Measurements from ENCODE around the gene CARM1.
"Not testable (repeated sequence)": the region's sequence is repeated elsewhere in the genome, so short reads cannot be mapped to it uniquely, and the experiment has no call there.

The CARM1 gene

DNA sequence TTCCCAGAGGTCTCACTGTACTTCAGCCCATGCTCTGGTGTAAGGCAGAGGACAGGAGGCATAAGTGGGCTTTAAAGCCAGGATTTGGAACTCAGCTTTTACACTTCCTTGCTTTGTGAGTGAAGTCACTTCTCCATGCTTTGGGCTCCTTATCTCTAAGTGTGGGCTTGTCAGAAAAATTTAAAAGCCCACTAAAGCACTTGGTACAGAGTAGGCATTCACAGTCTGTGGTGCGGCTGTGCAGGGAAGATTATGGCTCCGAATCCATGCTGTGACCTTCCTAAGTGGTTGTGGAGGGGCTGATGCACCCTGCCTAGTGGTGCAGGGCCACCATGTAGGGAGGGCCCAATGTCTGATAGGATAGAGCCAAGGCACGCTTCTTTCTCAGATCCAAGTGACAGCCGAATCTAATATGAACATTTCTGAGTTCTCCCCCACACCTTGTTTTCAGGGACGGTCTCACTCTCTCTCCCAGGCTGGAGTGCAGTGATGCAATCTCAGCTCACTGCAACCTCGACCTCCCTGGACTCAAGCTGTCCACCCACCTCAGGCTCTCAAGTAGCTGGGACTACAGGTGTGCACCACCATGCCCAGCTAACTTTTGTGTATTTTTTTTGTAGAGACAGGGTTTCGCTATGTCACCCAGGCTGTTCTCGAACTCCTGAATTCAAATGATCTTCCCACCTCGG lies 64.2 kb downstream of the CARM1 start:
- no peak for DNase-seq

DNA sequence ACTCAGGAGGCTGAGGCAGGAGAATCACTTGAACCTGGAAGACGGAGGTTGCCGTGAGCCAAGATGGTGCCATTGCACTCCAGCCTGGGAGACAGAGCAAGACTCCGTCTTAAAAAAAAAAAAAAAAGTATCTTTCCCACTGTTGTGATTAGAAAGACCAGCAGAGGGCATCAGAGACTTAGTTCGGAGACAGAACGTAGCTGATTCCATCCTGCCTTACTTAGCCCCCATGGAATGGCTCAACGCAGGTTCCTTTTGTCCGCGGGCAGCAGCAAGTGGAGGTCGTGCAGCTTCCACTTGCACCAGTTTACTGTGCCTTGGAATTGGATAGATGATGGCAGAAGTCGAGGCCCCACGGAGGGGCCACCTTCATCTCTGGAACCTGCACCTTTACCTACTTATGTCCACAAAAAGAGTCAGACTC lies 65.3 kb downstream of the CARM1 start:
- DNase-seq, result peak; percentile 43

DNA sequence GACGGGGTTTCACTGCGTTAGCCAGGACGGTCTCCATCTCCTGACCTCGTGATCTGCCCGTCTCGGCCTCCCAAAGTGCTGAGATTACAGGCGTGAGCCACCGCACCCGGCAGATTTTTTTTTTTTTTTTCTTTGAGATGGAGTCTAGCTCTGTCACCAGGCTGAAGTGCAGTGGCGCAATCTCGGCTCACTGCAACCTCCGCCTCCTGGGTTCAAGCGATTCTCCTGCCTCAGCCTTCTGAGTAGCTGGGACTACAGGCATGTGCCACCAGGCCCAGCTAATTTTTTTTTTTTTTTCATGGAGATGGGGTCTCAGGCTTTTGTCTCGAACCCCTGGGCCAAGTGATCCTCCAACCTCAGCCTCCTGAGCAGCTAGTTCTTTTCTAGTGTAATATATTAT lies 70.3 kb downstream of the CARM1 start:
- DNase-seq, result not testable (repeated sequence)

DNA sequence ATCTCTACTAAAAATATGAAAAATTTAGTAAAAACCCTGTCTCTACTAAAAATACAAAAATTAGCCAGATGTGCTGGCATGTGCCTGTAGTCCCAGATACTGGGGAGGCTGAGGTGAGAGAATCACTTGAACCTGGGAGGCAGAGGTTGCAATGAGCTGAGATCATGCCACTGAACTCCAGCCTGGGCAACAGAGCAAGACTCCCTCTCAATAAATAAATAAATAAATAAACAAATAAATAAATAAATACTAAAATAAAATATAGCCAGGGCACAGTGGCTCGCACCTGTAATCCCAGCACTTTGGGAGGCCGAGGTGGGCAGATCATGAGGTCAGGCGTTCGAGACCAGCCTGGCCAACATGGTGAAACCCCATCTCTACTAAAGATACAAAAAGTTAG lies 72.1 kb downstream of the CARM1 start:
- DNase-seq, result not testable (repeated sequence)

DNA sequence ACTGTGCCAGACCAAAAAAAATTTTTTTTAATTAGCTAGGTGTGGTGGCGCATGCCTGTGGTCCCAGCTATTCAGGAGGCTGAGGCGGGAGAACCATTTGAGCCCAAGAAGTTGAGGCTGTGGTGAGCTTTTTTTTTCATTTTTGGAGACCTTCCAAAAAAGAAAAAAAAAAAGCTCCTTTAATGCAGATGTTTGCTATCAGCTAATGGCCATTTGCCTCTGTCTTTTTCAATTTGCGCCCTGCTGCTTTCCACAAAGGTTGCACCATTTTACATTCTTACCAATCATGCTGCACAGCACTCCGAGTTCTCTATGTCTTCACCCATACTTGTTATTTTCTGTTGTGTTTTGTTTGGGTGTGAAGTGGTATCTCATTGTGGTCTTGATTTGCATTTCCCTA lies 73.9 kb downstream of the CARM1 start:
- DNase-seq, result no peak

DNA sequence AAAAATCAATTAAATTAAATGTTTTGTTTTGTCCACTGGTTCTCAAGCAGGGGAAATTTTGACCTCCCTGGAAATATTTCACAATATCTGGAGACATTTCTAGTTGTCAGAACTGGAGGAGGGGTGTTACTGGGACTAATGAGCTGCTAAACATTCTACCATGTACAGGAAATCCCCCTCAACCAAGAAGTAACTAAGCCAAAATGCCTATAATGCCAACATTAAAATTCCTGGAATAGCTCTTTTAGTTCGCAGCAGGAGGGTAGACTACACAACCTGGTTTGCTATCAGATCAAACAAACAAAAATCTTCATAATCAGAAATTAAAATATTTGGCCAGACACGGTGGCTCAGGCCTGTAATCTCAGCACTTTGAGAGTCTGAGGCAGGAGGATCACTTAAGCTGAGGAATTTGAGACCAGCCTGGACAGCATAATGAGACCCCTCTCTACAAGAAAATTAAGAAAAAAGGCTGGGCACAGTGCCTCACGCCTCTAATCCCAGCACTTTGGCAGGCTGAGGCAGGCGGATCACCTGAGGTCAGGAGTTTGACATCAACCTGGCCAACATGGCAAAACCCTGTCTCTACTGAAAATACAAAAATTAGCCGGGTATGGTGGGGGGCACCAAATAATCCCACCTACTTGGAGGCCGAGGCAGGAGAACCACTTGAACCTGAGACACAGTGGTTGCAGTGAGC lies 75.8 kb downstream of the CARM1 start:
- no peak for DNase-seq

DNA sequence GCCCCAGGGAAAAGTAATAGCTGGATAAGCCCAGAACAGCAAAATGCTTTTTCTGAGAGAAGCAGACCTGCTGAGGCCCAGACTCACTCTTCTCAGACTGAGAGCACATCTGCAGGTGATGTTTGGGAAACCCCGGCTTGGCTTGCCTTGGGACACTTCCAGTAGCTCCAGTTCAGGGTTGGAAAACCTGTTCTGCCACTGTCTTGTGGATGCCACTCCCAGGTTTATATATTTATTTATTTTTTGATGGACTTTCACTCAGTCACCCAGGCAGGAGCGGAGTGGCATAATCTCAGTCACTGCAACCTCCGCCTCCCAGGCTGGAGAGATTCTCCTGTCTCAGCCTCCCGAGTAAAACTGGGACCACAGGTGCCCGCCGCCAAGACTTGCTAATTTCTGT lies 81.5 kb downstream of the CARM1 start:
- DNase-seq, result no peak

DNA sequence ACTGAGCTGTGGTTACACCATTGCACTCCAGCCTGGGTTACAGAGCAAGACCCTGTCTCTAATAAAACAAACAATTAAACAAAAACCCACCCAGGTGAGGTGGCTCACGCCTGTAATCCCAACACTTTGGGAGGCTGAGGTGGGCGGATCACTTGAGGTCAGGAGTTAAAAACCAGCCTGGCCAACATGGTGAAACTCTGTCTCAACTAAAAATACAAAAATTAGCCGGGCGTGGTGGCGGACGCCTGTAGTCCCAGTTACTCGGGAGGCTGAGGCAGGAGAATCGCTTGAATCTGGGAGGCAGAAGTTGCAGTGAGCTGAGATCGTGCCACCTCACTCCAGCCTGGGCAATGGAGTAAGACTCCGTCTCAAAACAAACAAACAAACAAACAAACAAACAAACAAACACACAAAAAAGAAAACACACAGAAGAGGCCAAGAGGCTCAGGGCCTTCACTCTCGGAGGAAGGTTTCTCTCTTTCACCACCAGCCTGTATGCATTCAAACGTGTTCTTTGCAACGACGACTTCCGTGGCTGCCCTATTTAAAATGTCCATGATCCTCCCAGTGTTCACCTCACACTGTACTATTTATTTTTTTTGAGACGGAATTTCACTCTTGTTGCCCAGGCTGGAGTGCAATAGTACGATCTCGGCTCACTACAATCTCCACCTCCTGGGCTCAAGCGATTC lies 88.1 kb downstream of the CARM1 start:
- not testable (repeated sequence) for DNase-seq

DNA sequence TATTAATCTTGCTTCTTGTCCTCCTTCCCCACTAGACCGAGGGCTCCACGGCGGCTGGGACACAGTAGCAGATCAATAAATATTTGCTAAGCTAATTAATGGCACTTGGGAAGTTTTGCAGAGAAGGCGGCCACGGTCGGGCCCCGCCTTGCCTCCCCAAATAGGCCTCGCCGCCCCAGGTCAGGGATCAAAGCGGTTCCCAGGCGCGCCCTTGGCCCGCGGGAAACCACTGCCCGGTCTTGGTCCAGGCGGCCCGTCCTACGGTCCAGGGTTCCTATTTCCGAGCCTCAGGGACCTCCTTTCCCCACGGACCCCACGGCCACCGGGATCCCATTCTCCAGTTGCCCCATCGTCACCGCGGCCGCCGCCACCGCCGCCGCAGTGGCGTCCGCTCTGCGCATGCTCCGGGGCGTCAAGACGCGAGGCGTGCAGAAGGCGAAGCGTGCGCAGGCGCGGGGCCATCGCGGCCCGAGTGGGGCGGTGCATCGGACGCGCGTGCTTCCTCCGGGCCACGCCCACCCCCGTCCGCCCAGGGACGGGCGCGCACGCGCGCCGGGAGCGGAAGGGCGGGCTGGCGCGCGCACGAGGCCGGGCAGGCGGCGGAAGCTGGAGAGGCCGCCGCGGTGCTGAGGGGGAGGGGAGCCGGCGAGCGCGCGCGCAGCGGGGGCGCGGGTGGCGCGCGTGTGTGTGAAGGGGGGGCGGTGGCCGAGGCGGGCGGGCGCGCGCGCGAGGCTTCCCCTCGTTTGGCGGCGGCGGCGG lies 89.1 kb downstream of the CARM1 start, which contains the start of gene SMARCA4:
SMARCA4 (plus strand) TSS at position 717 of the 759 bp plus-strand sequence. CDS start 23,122 bp downstream, outside the sequence.
- peak; percentile 99 for DNase-seq

DNA sequence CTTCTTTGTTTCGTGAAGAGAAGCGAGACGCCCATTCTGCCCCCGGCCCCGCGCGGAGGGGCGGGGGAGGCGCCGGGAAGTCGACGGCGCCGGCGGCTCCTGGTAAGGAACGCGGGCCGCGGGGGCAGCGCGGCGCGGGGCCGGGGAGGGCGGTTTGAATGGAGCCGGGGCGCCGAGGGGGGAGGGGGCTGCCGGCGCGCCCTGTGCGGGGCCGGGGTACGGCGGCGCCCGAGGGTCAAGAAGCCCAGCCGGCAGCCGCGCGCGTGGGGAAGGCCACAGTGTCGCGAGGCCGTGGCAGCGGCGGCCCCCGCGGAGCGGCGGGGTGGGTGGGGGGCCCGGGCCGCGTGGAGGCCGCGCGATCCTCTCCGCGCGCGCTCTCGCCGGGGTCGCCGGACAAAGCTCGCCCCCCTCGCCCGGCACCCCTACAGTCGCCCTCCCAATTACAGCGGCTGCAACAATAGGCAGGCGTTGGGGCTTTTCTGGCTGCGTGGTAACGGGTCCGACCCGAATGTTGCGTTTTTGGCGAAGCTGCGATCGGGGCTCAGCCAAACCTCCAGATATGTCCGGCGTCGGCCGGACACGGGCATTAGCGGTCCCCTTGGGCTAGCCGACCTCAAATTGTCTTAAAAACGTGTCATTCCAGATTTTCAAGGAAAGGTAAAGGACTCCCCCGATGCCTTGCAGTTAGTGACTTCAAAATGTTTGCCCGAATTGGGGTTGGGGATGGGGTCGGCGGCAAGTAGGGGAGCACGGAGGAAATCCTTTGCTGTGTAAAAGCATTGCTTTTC lies 89.9 kb downstream of the CARM1 start:
- no peak for DNase-seq

DNA sequence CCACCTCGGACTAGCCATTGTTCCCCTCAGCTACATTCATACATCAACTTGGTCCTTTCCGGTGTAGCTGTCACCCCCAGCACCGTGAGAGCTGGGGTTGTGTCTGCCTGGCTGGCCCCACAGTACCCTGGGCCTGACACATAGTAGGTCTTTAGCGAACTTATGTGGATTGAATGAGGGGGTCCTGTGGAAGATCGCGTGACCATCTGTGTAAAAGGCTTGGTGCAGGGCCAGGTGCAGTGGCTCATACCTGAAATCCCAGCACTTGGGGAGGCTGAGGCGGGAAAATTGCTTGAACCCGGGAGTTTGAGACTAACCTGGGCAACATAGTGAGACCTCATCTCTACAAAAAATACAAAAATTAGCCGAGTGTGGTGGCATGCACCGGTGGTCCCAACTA lies 91.5 kb downstream of the CARM1 start:
- DNase-seq, result no peak

DNA sequence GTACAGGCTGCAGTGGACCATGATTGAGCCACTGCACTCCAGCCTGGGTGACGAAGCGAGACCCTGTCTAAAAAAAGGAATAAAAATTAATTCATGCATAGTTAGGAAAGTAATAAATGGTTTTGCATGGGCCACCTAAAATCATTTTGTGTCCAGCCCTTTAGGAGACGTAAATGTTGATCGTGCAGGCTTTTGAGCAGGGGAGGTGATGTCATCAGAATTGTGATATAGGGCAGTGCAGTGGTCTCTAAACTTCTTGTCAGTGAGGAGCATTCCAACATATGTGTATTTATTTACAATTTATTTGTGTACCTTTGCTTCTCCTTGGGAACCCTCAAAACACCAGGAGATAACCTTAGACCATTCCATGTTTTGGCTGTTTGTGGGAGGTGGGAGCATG lies 92.5 kb downstream of the CARM1 start:
- DNase-seq, result no peak

DNA sequence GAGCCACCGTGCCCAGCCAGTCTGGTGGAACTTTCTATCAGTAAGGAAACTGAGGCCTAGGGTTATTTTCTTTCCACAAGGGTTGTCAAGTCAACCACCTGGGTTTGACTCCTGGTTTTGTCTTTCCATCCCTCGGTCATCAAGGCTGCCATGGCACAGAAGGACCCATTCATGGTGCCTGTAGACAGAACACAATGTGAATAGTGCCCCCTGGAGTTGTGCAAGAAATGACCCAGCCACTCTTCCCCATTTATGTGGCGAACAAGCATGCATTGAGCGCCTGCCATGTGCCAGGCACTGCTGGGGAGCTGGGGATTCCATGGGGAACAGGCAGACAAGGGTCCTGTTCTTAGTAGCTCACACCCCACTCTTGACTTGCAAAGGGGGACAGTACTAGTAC lies 93.5 kb downstream of the CARM1 start:
- DNase-seq, result no peak

DNA sequence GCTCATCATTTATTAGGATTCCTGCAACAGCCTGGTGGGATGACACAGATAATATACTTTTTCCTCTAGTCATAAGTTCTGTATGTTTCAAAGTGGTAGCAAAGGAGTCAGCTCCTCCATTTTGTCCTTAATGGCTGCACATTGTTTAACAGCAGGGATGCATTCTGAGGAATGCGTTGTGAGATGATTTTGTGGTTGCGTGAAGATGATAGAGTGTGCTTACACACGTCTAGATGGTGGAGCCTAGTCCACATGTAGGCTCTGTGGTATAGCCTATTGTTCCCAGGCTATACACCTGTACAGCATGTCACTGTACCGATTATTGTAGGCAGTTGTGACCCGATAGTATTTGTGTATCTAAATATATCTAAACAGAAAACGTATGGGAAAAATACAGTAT lies 94.0 kb downstream of the CARM1 start:
- DNase-seq, result no peak

DNA sequence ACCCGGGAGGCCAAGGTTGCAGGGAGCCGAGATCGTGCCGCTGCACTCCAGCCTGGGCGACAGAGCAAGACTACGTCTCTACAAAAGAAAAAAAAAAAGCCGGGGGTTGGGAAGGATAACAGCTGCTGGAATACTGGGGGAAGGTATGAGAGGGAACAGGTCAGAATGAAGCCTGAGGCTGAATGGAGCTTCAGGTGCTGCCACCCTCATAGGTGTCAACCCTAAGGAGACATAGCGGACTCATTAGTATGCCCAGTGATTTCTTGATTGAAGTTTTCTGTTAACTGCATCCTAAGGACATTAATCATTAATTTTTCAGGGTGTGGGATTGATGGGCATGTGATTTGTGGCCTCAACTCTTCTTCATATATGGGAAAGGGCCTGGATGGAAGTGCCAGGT lies 95.5 kb downstream of the CARM1 start:
- DNase-seq, result no peak

DNA sequence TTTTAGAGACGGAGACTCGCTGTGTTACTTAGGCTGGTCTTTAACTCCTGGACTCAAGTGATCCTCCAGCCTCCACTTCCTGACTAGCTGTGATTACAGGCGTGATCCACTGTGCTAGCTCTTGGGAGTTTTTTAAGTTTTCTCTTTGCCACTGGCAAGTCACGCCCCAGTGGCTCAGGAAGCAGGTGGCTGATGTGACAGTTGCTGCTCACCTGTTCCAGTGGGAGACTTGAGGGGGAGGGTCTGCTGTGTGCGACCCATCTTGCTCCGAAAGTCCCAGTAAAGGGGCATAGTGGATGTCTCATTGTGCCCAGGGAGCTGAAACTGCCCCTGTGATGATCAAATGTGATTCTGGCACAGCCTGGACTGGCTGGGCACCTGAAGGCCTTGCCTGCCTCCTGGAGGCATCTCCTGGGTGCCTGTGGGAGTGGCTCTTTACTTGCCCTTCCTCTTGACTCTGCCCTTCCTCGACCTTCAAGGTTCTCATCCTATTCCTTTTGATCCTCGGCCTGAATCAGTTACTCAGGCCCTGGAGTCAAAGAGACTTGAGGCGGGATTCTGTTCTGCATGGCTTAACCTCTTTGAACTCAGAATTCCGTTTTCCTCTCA lies 97.3 kb downstream of the CARM1 start:
- peak; percentile 9 for DNase-seq

DNA sequence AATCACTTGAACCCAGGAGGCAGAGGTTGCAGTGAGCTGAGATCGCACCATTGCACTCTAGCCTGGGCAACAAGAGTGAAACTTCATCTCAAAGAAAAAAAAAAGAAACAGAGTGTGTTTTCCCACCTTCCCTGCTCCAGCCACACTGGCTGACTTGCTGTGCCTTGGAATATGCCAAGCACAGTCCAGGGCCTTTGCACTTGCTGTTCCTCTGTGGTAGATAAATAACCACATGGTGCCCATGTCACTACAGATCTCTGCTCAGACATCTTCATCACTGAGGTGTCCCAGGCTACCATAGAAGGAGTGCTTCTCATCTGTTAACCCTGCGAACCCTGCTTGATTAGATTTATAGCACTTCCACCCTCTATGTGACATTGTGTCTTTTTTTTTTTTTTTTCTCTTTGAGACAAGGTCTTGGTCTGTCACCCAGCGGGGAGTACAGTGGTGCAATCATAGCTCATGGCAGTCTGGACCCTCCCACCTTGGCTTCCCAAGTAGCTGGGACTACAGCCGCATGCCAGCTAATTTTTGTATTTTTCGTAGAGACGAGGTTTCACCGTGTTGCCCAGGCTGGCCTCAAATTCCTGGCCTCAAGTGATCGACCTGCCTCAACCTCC lies 99.9 kb downstream of the CARM1 start:
- DNase-seq, result no peak

Data from CD4-positive, alpha-beta T cell treated with Interleukin-17A for 4 hours (primary cell).